Pons (tissue), 1 donor: Measurements from ENCODE around the gene SF3B4.
"Not testable (repeated sequence)": the region's sequence is repeated elsewhere in the genome, so short reads cannot be mapped to it uniquely, and the experiment has no call there.

Experiments used
- DNase-seq: peaks from one replicate; pipeline ENCODE4 v3.0.0-alpha.2; 2016; ENCODE audit warnings: low spot score

SF3B4 gene

DNA sequence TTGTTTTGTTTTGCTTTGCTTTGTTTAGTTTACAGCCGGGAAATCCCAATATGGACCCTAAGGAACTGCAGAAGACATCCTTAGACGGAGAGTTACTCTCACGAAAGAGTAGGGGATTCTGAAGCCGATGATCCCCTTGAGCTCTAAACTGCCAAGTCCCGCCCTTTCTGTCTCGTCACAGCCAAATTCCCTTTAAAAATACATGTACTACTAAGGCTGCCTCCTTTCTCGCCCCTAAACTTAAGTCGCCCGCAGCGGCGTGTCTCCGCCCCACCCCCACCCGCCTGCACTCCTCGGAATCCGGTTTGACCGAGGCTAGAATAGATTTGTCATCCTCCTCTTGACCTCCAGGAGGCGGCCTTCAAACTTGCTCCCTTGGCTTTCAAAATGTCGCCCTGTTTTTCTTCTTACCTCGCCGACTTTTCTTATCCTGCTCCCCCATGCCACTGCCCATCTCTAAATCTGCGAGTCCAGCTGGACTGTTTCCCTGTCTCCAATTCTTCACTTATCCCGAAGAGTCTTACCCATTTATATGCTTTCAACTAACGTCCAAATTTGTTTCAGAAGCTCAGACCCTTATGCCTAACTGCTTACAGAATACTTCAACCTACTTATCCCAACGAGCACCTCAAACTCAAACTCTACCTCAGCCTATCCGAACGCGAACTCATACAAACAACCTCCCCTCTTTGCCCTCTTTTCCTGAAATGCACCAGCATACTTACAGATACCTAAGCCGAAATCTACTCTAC lies 39.2 kb downstream of the SF3B4 start:
- DNase-seq, result no peak

- peak; percentile 100 for DNase-seq
These were observed 40.0 kb downstream of the SF3B4 start for GRCh38 chr1:149887456-149888246.

DNA sequence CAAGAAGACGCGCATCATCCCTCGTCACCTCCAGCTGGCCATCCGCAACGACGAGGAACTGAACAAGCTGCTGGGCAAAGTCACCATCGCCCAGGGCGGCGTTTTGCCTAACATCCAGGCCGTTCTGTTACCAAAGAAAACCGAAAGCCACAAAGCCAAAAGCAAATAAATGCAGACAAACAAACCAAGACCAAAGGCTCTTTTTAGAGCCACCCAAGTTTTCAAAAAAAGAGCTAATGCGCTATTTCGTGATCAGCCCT lies 40.5 kb downstream of the SF3B4 start:
- not testable (repeated sequence) for DNase-seq

DNA sequence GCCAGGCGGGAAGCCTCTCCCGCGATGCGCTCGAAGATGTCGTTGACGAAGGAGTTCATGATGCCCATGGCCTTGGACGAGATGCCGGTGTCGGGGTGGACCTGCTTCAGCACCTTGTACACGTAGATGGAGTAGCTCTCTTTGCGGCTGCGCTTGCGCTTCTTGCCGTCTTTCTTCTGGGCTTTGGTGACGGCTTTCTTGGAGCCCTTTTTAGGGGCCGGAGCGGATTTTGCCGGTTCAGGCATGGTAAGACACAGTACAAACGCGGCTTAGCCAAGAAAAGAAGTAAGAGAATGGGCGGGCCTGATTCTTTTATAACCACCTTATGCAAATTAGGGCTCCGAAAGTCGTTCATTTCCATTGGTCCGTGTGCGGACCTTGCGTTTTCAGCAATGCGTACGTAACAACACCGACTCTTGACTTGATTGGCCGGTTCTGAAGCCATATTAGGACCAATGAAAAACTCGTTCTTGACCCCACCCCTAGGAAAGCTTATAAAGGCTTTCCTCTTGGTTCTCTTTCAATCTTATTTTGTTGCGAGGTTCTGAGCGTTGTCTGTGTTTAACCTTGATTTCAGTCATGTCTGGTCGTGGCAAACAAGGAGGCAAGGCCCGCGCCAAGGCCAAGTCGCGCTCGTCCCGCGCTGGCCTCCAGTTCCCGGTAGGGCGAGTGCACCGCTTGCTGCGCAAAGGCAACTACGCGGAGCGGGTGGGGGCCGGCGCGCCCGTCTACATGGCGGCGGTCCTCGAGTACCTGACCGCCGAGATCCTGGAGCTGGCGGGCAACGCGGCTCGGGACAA lies 41.0 kb downstream of the SF3B4 start:
- peak; percentile 100 for DNase-seq

- not testable (repeated sequence) for DNase-seq
These were observed 41.5 kb downstream of the SF3B4 start for GRCh38 chr1:149886121-149886395.

- DNase-seq, result peak; percentile 81
These were observed 42.1 kb downstream of the SF3B4 start for GRCh38 chr1:149885339-149886120.

DNA sequence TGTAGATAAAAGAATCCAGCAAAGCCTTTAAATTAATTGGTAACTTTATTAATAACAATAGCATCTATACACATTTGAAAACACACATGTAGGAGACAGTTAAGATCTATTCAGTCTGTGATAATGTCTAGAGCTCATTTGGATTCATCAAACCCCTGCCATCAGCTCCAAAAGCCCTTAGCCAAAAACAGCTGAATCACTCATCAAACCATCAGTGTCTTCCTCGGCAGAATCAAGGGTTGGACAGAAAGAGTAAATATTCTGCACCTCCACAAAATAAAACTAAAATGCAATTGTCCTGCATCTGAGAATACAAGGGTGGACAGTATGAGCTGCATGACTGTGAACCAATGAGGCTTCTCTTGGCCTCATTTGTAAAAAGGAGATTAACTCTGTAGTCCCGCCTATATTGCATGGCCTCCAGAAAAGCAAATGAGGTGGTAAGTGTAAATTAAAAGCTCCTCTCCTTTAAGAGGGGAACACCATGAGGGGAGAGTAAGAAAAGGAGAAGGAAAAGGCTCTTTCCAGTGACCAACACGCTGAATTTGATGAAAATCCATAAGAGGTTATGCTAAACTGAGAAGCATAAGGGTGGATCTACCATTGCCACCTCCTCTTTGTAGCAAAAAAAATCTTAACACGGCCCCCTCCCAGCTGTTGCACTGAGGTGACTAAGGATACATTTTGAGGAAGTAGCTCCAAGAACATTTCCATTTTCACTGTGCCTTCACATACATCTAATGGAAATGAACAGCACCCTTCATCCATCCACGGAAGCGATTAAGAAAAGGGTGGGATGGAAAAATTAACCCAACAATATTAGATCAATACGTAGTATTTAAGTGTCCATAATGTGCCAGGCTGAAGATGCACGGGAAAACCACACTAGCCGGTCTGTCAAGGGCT lies 42.9 kb downstream of the SF3B4 start:
- peak; percentile 43 for DNase-seq

DNA sequence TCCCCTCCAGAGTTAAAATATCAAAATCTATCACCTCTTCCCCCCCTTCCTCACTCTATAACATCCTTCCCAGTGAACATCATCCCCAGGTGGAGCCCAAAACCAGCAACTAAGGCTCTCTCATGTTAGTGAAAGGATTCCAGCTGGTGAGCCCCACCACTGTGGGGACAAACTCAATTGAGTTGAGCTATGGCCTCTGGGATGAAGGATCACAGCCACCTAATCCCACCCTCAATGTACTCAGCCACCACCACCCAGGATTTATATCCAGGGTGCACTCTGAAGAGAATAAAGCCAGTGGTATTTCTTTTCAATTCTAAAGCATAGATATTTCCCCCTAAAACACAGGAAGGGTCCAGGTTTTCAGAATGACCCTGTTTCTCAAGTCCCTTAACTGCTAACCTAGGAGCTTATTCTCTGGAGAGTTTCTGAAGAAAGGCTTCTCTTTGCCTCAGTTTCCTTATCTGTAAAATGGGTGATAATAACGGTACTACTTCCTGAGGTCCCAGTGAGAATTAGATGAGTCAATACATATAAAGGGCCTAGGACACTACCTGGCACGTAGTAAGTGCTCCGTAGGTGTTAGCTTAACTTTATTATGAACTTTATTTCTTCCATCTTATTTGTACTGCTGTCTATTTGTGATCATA lies 43.9 kb downstream of the SF3B4 start:
- DNase-seq, result no peak

- DNase-seq, result no peak
These were observed 45.7 kb downstream of the SF3B4 start for GRCh38 chr1:149881876-149882275.

DNA sequence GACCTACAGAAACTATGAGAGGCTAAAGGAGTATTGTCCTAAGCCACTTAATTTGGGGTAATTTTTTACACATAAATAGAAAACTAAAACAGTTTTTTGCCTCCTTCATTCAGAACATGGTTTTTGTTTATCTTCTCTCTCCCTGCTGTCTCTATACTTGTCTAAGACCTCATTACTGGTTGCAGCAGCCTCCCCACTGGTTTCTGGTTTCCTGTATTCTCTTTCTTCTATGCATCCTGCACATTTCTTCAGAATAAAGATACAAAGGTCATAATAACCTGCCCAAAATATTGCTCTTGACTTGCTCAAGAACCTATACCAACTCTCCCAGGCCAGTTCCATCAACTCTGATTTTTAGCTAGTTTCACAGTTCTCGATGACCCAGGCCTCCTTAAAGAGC lies 48.0 kb downstream of the SF3B4 start:
- DNase-seq, result no peak

DNA sequence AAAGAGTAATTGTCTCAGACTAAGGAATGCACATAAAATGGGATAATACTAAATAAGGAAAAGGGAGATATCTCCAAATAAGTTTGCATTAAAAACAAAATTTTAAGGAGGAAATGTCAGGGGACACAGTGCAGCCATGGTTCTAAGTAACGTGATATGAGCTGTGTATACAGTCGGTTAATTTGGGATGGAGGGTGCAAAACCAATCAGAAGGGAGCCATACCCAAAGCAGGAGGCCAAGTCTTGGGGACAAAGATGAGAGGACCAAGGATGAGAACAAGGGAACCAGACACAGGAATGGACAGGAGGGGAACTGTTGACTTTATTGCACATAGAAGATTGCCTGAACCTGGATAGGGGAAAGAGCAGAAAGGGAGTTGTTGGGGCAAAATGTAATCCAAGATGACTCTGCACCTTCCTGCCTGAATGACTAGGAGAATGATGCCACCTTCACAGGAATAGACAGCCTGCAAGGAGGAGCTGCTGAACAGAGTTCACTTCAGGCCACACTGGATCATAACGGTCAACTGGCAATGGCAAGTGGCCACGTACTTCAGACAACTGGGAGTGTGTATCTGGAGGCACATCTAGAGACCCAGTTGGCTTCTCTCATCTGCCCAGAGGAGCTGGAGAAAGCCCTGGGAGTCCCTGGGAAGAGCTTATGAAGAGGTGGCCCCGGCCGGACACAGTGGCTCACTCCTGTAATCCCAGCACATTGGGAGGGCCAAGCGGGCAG lies 50.2 kb downstream of the SF3B4 start:
- DNase-seq, result no peak
